AML-193 (cell line): ENCODE measurements around the gene SMIM36.
"Not testable (repeated sequence)": the region's sequence is repeated elsewhere in the genome, so short reads cannot be mapped to it uniquely, and the experiment has no call there.

ENCODE experiments used
- DNase-seq, 2 experiments: peaks; one replicate each; lab custom pipeline; 2025; lab: John Stamatoyannopoulos, UW

Gene SMIM36

DNA sequence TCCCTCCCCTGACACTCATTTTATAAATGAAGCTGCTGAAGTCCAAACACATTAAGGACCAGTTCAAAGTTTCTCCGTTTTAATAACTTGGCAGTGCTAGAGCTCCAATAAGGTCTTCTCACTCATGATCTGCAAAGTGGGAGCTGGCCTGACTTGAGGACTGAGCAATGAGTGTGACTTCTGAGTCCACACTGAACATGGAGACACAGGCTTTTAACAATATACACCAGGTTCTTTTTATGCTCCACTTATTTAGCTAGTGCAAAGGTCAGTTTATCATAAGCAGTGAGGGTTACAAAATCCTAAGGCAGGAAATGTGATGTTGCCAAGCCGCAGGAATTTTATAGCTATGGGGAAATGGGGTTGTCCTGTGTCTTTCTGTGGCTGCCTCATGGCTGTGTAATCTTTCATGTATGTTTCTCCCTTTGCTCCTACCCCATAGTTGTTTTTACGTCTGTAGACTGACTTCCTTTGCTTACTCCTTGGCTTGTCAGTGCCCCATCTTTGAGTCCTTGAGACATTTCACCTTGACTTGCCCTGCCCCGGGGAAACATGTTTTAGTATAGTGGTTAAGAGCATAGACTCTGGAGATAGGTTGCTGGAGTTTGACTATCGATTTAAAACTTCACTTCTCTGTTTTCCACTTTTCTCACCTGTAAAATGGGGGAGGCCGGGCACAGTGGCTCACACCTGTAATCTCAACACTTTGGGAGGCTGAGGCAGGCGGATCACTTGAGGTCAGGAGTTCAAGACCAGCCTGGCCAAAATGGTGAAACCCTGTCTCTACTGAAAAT is 77.4 kb downstream of the SMIM36 start:
- no peak for DNase-seq

- DNase-seq = no peak
Measured at GRCh38 chr17:55433029-55433628, 78.1 kb downstream of the SMIM36 start.

DNA sequence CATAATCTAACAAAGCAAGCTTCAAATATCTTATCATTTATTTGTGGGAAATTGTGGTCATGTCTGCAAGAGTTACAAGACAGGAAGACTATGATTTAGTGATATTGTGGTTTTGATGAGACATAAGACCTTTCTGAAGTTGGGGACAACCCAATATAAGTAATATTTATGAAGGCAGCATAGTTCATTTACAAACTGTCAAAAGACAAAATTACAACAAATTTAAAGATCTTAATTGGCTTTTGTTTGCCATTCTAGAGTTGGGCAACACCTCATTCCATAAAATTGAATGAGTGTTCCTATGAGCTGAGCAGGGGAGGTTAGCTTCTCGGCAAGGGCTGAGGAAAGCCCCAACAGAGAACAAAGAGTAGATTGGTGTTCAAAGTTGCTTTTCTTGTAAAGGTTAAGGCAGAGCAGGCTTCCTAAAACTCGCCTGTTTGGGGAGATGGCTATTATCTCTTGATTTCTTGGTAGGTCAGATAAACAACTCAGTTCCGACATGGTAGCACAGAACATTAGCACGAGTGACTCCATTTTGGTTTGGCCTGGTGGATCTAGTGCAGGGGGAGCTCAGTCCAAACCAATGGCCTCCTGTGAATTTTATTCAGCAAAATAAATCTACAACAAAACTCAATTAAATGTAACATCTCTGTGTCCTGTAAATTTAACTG is 78.8 kb downstream of the SMIM36 start:
- no peak for DNase-seq

- DNase-seq = not testable (repeated sequence)
Measured at GRCh38 chr17:55431914-55432313, 79.3 kb downstream of the SMIM36 start.

- no peak for DNase-seq
Measured at GRCh38 chr17:55430541-55431288, 80.5 kb downstream of the SMIM36 start.

DNA sequence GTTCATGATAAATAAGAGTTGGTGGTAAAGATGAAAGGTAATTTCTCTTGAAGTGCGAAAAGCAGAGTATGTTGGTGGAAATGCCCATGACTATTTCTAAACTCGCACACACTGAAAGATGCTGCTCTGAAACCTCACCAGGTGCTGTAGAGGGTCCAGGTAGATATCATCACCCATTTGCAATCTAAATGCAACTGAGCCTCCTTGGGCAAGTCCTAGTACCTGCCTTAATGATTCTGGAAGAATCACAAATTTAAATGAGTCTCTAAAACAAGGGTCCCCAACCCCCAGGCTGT is 83.7 kb downstream of the SMIM36 start:
- no peak for DNase-seq

- no peak for DNase-seq
Measured at GRCh38 chr17:55426851-55427586, 84.2 kb downstream of the SMIM36 start.

GRCh38 chr17:55424893-55425540 is 86.2 kb downstream of the SMIM36 start:
- DNase-seq = no peak

GRCh38 chr17:55423535-55423934 is 87.7 kb downstream of the SMIM36 start:
- DNase-seq = no peak

DNA sequence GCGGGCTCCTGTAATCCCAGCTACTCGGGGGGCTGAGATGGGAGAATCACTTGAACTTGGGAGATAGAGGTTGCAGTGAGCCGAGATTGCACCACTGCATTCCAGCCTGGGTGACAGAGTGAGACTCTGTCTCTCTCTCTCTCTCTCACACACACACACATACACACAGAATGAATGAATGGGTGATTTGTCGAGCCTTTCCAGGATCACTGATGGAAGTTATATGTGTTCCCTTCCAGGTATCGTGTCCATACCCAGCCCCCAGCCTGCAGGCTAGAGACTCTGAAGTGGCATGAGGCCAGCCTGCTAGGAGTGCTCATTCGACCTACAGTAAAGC is 88.5 kb downstream of the SMIM36 start:
- not testable (repeated sequence) for DNase-seq

- DNase-seq = no peak
Measured at GRCh38 chr17:55421179-55421934, 89.9 kb downstream of the SMIM36 start, which contains the start of gene MMD. Gene MMD, minus strand, starts transcription at chr17:55421835. Its CDS starts 140 bp downstream, at chr17:55421695.

DNA sequence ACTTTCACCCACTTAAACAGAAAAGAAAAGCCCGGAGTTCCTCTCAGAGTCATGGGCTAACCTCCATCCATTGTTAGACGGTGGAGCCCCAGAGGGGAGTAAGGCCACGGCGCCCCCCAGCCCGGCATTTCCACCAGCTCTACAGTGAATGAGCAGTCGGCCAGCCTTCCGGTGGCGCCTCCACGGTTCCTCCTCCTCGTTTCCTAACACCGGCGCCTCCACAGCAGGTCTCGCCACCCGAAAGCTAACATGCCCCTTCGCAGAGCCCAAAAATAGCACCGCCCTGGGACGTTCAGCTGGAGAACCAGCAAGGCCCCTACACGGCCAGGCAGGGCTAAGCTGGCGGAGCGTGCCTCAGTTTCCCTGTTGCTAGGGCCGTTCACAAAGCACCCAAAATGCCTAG is 90.5 kb downstream of the SMIM36 start:
- DNase-seq = peak; percentile 36 to 42

DNA sequence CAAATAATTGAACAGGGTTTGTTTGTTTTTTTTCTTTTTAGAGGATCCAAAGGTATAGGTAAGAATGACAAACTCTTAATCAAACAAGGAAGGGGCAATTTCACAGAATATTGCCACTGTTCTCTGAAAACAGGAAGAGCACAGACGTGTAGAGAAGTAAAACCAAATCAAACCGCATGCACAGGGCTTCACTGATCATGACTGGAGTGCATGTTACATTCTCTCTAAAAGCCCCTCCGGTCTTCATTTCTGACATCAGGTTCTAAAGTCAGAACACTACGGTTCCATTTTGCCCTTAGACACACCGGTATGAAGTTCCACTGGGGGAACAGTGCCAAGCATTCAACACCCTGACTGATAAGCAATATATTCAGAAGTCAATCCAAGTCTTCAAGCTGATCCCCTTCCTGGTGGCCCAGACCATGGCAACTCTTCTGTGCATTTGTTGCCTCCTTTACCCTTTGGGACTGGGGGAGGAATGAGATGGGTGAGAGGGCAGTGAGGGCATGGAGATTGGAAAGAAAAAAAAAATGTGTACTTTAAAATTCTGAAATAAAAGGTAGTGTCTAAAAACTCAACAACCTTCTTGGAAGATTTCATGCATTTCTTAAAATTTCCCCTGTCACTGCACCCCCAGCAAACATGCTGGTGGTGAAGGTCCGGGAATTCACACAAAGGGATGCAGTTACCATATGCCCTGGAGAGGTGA is 91.0 kb downstream of the SMIM36 start:
- DNase-seq = peak; percentile 58 to 69

- no peak for DNase-seq
Measured at GRCh38 chr17:55418369-55419268, 92.6 kb downstream of the SMIM36 start.

GRCh38 chr17:55417411-55418268 is 93.6 kb downstream of the SMIM36 start:
- DNase-seq = no peak

- no peak for DNase-seq
Measured at GRCh38 chr17:55416470-55417052, 94.7 kb downstream of the SMIM36 start.

DNA sequence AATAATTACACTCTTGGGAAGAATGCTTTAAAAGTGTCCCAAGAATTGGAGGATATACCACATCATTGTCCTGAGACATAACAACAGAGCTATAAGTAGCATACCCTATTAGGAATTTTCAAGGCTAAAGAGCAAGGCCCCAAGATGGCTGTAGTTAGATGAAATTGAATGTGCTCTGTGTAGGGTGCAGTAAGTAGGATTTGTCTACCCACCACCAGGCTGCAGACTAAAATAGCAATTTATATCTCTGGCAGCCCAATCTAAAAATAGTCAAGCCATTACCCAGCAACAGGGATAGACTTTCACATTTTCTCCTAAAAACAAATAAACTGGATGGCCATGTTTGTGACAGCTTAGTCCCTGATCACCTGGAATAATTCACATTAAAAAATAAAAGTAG is 95.3 kb downstream of the SMIM36 start:
- DNase-seq = no peak

GRCh38 chr17:55414983-55415382 is 96.3 kb downstream of the SMIM36 start:
- DNase-seq = no peak
